Measurements from ENCODE around the gene OSBPL2.

Gene OSBPL2

DNA sequence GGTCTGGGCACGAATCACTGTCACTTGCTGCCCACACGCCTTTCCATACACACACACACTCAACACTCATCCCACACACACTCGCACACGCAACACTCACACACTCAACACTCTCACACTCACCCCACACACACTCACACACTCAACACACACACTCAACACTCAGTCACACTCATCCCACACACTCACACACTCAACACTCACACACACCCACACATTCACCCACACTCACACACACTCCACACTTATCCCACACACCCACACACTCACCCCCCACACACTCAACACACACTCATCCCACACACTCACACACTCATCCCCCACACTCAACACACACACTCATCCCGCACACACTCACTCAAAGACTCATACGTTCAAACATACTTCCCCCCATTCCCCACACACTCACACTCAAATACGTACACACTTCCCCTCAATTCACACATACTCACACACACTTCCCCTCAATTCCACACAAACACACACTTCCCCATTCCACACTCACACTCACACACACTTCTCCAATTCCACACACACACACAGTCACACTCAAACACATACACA is 9.3 kb upstream of the OSBPL2 start:
- TF ChIP-seq, protein P1, sequence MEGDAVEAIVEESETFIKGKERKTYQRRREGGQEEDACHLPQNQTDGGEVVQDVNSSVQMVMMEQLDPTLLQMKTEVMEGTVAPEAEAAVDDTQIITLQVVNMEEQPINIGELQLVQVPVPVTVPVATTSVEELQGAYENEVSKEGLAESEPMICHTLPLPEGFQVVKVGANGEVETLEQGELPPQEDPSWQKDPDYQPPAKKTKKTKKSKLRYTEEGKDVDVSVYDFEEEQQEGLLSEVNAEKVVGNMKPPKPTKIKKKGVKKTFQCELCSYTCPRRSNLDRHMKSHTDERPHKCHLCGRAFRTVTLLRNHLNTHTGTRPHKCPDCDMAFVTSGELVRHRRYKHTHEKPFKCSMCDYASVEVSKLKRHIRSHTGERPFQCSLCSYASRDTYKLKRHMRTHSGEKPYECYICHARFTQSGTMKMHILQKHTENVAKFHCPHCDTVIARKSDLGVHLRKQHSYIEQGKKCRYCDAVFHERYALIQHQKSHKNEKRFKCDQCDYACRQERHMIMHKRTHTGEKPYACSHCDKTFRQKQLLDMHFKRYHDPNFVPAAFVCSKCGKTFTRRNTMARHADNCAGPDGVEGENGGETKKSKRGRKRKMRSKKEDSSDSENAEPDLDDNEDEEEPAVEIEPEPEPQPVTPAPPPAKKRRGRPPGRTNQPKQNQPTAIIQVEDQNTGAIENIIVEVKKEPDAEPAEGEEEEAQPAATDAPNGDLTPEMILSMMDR (IDR thresholded peaks at IDR 0.05; ENCODE audit: insufficient read depth, low read depth, low read length, missing control alignments): no peak
- no peak for DNase-seq (ENCODE audit: low read depth)
- no peak overlapping the region for H3K4me3 ChIP-seq (ENCODE audit: low read depth, low read length)

DNA sequence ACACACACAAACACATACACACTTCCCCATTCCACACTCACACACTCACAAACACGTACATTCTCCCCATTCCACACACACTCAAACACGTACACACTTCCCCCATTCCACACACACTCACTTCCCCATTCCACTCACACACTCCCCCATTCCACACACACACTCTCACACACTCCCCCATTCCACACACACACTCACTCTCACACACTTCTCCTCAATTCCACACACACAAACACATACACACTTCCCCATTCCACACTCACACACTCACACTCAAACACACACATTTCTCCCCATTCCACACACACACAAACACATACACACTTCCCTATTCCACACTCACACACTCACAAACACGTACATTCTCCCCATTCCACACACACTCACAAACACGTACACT is 8.7 kb upstream of the OSBPL2 start:
- no peak for DNase-seq (ENCODE audit: low read depth)
- no peak overlapping the region for H3K4me3 ChIP-seq (ENCODE audit: low read depth, low read length)
- TF ChIP-seq, protein P1 (IDR thresholded peaks at IDR 0.05; ENCODE audit: insufficient read depth, low read depth, low read length, missing control alignments): no peak

DNA sequence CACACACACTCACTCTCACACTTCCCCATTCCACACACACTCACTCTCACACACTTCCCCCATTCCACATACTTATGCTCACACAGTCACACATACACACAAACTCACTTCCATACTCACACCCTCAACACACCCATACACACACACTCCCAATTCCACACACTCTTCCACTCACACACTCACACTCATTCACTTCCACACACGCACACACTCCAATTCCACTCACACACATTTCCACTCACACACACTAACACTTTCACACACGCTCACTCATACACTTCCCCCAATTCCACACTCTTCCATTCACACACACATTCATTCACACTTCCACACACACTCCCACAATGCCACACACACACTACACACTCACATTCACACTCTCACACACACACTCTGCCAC is 8.0 kb upstream of the OSBPL2 start:
- H3K4me3 ChIP-seq (ENCODE audit: low read depth, low read length): no peak overlapping the region
- TF ChIP-seq, protein P1 (IDR thresholded peaks at IDR 0.05; ENCODE audit: insufficient read depth, low read depth, low read length, missing control alignments): no peak
- DNase-seq (ENCODE audit: low read depth): no peak

DNA sequence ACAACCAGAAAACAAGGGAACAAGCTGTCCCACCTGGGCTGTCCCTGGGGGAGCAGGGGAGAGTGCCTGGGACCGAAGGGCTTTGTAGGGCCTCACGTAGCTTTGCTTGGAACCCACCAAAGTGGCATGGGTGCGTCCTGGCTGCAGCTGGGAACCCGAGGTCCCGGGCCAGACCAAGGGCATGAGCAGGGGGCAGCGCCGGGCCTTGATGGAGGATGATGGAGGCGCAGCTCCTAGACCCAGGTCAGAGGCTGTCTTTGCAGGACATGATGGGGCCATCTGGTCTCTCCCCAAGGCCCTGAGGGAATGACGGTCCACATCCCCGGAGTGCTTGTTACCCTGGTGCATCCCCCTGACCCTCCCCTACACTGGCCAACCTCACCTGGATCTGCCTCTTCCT is 7.6 kb upstream of the OSBPL2 start:
- no peak overlapping the region for H3K4me3 ChIP-seq (ENCODE audit: low read depth, low read length)
- no peak for DNase-seq (ENCODE audit: low read depth)
- TF ChIP-seq, protein P1 (IDR thresholded peaks at IDR 0.05; ENCODE audit: insufficient read depth, low read depth, low read length, missing control alignments): no peak

DNA sequence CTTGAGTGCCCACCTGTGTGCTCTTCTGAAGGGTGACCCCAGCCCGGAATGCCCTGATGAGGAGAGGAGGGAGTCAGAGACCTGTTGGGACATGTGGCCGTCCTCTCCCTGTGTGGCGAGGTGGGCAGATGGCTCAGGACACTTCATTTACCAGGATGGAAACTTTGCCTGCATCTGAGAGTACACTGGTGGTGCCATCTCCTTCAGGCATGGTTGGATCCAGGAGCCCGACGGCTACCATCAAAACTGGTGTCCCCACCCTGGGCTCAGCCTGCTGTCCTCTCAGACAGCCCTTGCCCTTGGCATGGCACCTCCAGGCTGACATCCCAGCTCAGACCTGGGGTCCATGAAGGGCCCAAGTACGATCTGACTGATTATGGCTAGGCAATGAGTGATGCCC is 7.0 kb upstream of the OSBPL2 start:
- TF ChIP-seq, protein P1 (IDR thresholded peaks at IDR 0.05; ENCODE audit: insufficient read depth, low read depth, low read length, missing control alignments): no peak
- no peak for DNase-seq (ENCODE audit: low read depth)
- no peak overlapping the region for H3K4me3 ChIP-seq (ENCODE audit: low read depth, low read length)

DNA sequence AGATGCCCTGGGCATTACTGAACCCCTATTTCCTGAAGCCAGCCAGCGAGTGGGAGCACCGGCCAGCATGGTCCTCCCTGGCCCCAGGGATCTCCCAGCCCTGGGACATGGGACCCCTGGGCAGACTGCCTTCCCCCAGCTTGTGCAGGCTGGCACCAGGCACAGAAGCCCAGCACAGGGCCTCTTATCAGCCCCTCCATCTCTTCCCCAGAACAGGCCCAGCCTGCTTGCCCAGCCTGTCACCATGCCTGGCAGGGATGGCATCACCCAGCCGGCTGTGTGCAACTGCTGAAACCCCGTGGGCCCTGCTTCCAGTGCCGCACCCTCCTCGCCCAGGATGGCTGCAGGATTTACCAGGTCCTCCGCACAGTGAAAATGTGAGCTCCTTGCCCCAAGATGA is 6.1 kb upstream of the OSBPL2 start:
- H3K4me3 ChIP-seq (ENCODE audit: low read depth, low read length): no peak overlapping the region
- DNase-seq (ENCODE audit: low read depth): no peak
- TF ChIP-seq, protein P1 (IDR thresholded peaks at IDR 0.05; ENCODE audit: insufficient read depth, low read depth, low read length, missing control alignments): no peak

Measured in GM12865 (cell line).